GM18505 (cell line): ENCODE measurements around the gene CYP4F22.

Source experiments
- ATAC-seq: cut with Tn5 transposase; IDR thresholded peaks from one replicate; pipeline ENCODE4 v1.9.1; 2021; ENCODE audit not compliant: unreplicated experiment
- POLR2A ChIP-seq: IDR thresholded peaks from 4 replicates; pipeline ENCODE4 v1.6.1; 2011; ENCODE audit warnings: borderline replicate concordance; ENCODE audit not compliant: insufficient read depth, insufficient read length; ENCODE audit errors: extremely low read depth

CYP4F22 gene

DNA sequence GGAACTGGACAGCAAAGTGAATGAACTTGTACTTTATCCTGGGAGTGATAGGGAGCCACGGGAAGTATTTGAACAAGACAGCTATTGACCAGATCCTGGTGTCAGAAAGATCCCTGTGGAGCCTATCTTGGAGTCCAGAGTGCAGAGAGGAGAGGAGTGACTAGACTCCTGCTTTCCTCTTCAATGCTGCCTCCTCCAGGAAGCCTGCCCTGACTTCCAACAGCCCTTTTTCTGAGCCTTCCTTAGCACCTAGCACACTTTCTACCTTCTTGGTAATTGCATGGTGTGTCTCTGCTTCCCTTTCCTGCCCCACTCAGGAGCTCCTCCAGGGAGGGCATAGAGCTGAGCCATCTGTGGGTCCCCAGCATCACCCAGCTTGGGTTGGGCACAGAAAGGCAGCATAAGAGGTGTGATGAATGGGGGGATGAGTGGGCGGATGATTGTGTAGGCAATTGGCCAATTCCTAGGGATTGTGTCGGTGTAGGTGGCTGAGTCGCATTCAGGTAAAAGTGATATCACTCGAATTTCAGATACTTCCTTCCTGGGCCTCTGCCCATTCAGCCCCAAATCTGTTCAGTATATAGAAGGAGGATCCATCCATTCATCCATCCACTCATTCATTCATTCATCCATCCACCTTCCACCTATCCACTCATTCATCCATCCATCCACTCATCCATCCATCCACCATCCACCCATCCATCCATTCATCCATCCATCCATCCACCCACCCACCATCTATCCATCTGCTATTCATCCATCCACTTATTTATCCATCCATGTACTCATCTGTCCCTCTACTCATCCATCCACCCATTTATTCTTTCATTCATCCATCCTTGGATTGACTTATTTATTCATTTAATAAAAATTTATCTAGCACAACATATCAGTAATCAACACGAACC, 26.9 kb downstream of the CYP4F22 start:
- TF ChIP-seq POLR2A, result no peak
- ATAC-seq, result no peak

DNA sequence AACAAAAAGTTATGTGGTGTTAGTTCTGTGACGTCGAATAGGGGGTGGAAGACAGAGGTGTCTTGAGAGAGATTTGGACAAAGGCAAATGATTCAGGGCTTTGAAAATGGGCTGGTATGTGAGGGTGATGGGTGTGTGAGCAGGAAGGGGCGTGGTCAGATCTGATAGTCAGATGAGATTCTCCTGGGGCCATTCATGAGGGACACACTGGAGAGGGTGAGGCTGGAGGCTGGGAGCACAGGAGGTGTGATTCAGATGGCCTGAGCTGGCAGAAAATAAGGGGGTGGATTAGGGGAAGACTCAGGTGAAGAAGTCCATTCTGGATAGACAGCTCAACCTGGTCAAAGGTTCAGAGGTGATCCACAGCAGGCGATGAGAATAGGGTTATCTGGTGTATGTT, 28.0 kb downstream of the CYP4F22 start:
- ATAC-seq, result no peak
- no peak for TF ChIP-seq POLR2A

DNA sequence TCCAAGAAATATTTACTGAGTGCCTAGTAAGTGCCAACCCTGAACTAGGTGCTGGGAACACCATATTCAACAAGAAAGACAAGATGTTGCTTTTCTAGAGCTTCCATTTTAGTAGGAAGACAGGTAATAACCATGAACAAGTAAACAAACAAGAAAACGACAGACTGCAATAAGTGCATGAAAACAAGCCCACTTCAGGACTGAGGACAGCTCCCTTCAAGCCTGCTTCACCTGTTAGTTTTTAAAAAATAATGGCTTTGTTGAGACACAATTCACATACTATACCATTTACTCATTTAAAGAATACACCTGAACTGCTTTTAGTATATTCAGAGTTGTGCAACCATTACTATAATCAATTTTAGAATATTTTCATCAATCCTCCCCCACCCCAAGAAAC, 30.4 kb downstream of the CYP4F22 start:
- no peak for TF ChIP-seq POLR2A
- ATAC-seq, result no peak

DNA sequence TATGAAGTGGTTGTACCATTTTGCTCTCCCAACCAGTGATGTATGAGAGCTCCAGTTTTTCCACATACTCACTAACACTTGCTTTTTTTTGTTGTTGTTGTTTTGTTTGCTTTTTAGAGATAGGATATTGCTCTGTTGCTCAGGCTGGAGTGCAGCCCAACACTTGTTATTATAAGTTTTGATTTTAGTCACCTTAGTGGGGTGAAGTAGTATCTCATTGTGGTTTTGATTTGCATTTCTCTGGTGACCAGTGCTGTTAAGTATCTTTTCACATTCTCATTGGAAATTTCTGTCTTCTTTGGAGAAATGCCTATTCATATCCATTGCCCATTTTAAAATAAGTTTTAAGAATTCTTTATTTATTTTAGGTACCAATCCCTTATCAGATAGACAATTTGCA, 31.3 kb downstream of the CYP4F22 start:
- no peak for ATAC-seq
- no peak for TF ChIP-seq POLR2A

DNA sequence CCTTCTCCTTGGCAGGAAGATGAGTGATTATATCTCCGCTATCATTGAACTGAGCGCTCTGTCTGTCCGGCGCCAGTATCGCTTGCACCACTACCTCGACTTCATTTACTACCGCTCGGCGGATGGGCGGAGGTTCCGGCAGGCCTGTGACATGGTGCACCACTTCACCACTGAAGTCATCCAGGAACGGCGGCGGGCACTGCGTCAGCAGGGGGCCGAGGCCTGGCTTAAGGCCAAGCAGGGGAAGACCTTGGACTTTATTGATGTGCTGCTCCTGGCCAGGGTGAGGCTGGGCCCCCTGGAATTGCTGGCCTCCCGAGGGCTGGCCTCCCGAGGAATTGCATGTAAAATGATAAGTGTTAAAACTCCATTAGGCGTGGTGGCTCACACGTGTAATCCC, 32.1 kb downstream of the CYP4F22 start:
- no peak for TF ChIP-seq POLR2A
- ATAC-seq, result no peak

DNA sequence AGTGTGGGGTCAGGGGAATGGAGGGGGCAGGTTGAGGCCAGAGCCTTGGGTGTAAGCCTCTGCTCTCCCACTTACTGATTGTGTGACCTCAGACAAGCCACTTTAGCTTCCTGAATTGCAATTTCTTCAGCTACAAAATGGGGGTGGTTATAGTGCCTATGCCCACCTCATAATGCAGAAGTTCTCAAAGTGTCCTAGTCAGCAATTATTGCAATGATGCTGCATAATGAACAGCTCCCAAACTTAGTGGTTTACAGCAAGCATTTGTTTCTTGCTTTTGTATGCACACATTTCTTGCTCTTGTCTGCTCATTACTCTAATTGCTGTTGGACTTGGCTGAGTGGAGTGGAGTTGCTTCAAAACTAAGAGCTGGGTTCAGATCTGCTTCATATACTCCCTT, 36.0 kb downstream of the CYP4F22 start:
- no peak for ATAC-seq
- no peak for TF ChIP-seq POLR2A

DNA sequence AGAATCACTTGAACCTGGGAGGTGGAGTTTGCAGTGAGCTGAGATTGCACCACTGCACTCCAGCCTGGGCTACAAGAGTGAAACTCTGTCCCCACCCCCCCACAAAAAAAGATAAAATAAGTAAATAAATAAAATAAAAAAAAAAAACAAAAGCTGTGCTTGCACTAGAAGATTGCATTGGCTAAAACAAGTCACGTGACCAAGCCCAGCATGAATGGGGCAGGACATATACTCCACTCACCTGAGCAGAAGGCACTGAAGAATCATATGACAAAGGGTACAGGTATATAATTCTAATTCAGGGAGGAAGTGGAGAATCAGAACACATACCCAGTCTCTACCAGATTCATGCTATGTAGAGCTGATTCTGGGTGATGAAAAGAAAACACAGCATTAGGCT, 36.6 kb downstream of the CYP4F22 start:
- TF ChIP-seq POLR2A, result no peak
- ATAC-seq, result no peak

DNA sequence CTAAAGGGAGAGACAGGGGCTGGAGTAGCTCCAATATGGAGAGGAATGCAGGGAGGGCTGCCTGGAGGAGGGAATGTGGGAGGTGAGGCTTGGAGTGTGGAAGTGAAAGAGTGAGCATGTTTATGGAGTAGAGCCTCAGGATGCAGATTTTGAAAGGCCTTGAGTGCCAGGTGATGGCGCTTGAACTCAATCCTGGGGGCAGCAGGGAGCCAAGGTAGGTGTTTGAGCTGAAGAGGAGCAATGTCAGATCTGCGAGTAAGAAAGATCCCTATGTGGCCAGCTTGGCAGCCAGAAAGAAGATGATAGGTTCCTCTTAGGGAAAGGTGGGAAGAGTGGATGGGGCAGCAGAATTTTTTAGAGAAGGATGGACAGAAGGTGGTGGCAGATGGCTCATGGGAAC, 40.3 kb downstream of the CYP4F22 start:
- ATAC-seq, result no peak
- no peak for TF ChIP-seq POLR2A

DNA sequence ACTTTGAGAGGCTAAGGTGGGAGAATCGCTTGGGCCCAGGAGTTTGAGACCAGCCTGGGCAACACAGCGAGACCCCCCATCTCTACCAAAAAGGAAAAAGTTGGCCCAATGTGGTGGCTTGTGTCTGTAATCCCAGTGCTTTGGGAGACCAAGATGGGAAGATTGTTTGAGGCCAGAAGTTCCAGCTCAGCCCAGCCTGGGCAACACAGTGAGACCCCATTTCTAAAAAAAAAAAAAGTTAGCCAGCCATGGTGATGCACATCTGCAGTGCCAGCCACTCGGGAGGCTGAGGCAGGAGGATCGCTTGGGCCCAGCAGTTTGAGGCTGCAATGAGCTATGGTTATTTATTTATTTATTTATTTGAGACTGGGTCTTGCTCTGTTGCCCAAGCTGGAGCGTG, 41.3 kb downstream of the CYP4F22 start:
- no peak for TF ChIP-seq POLR2A
- no peak for ATAC-seq

DNA sequence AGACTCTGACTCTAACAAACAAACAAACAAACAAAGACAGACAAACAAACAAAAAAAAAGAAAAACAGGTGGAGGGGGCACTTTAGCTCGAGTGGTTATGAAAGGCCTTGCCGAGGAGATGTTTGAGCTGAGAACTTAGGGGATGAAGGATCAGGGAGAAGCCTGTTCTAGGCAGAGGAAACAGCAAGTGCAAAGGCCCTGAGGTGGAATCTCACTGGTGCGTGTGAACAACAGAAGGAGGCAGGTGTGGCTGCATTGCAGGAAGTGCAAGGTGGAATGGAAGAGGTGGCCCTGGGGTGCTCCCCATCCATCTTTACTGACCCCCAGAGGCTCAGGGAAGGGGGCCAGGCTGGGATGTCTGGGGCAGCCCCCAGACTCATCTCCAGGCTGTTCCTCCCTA, 41.9 kb downstream of the CYP4F22 start:
- TF ChIP-seq POLR2A, result no peak
- ATAC-seq, result no peak

DNA sequence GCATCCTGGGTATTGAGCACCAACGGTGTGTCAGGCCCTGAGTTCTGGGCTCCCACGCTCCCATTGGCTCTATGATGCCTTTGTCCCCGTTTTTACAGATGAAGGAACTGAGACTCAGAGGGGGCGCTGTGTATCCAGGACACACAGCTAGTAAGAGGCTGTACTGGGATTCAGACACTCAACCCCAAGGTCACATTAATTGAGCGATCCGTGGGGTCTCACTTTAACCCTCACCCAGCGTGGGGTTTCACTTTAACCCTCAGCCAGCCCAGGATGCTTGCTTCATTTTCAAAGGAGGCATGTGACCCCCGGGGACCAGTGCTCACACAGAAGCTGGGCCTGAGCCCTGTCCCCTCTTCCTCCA, 42.6 kb downstream of the CYP4F22 start:
- no peak for TF ChIP-seq POLR2A
- ATAC-seq, result no peak

DNA sequence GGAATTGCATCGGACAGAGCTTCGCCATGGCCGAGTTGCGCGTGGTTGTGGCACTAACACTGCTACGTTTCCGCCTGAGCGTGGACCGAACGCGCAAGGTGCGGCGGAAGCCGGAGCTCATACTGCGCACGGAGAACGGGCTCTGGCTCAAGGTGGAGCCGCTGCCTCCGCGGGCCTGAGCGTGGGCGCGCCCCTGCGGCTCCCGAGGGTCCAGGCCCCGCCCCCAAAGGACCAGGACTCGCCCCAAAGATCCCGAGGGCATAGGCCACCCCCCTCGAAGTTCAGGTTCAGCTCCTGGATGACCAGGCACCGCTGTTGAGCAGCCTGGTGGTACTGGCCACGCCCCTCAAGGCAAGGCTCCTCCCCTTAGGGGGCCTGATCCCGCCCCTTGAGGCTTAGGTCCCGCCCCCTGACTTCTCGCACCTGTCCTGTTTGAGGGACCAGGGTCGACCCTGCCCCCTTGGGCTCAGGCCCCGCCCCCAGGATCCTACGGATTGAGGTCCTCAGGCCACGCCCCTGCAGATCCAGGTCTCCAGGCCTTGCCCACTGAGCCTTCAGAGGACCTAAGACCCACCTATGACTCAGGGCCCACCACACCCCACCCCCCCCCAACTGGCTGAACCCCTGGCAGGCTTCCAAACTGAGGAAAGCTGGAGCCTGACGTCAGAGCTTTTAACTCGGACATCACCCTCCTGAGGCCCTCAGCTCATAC, 43.1 kb downstream of the CYP4F22 start:
- no peak for ATAC-seq
- no peak for TF ChIP-seq POLR2A

DNA sequence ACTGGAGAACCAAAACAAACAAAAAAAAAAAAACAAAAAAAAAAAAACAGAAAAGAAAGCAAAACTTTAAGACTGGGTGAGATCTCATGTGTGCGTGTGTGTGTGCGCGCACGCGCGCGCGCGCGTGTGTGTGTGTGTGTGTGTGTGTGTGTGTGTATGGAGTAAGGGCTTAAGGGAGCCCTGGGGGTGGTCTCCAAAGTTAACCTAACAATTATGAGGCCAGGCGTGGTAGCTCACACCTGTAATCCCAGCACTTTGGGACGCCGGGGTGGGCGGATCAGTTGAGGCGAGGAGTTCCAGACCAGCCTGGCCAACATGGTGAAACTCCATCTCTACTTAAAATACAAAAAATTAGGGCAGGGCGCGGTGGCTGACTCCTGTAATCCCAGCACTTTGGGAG, 46.7 kb downstream of the CYP4F22 start:
- no peak for TF ChIP-seq POLR2A
- no peak for ATAC-seq
